ENCODE data around the gene MAP3K13.

- TF ChIP-seq, protein P1, sequence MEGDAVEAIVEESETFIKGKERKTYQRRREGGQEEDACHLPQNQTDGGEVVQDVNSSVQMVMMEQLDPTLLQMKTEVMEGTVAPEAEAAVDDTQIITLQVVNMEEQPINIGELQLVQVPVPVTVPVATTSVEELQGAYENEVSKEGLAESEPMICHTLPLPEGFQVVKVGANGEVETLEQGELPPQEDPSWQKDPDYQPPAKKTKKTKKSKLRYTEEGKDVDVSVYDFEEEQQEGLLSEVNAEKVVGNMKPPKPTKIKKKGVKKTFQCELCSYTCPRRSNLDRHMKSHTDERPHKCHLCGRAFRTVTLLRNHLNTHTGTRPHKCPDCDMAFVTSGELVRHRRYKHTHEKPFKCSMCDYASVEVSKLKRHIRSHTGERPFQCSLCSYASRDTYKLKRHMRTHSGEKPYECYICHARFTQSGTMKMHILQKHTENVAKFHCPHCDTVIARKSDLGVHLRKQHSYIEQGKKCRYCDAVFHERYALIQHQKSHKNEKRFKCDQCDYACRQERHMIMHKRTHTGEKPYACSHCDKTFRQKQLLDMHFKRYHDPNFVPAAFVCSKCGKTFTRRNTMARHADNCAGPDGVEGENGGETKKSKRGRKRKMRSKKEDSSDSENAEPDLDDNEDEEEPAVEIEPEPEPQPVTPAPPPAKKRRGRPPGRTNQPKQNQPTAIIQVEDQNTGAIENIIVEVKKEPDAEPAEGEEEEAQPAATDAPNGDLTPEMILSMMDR (IDR thresholded peaks at IDR 0.05): no peak
- TF ChIP-seq ZFX (IDR thresholded peaks at IDR 0.05; ENCODE audit: borderline replicate concordance): no peak
Observed at GRCh38 chr3:185473290-185473815, 110.4 kb downstream of the MAP3K13 start.

Data from 22Rv1 (cell line).